HG03095 (cell line): Measurements from ENCODE around the gene ANTXR1.

ENCODE experiments used
- ATAC-seq: cut with Tn5 transposase; IDR thresholded peaks from one replicate; pipeline ENCODE4 v1.9.1; 2021; ENCODE audit warnings: moderate library complexity; ENCODE audit not compliant: unreplicated experiment

ANTXR1 gene

DNA sequence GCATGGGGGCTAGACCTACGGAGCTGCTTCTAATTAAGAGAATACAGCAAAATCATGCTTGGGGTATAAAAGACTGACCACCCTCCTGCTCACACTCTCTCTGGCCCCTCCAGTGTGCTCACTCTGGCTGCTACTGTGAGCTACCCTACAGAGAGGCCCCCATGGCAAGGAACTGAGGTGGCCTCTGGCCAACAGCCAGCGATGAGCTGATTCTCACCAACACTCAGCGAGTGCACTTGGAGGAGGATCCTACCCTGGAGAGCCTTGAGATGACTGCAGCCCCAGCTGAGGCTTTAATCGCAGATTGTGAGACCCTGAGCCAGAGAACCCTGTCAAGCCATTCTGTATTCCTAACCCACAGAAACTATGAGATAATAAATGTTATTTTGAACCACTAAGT is 285.9 kb downstream of the ANTXR1 start:
- ATAC-seq = no peak
